Adrenal gland (tissue), 5 donors: ENCODE results near the gene FBXW8.

Experiments used
- POLR2A ChIP-seq, 2 donors: fragments of 450-650 bp; IDR thresholded peaks; one replicate each; pipeline ENCODE4 v1.6.1; 2017; ENCODE audit warnings: antibody characterized with exemption in 2 of 2, mild to moderate bottlenecking in 2 of 2, moderate library complexity in 1 of 2
- TF ChIP-seq, protein P1 (sequence below), 6 experiments: fragments of 450-650 bp in 4 of 6; fragments of 200-600 bp in 2 of 6; sonication (generic) in 1 of 6; IDR thresholded peaks; 1 replicate in 5 of 6; 2 replicates in 1 of 6; pipeline versions ENCODE4 v1.5.1 to v1.8.0; 2016 to 2021; ENCODE audit warnings: antibody characterized with exemption in 6 of 6, mild to moderate bottlenecking in 2 of 6, moderate library complexity in 1 of 6
- donor health status: DM: no; HTN: no; CAD: no.

DNA sequence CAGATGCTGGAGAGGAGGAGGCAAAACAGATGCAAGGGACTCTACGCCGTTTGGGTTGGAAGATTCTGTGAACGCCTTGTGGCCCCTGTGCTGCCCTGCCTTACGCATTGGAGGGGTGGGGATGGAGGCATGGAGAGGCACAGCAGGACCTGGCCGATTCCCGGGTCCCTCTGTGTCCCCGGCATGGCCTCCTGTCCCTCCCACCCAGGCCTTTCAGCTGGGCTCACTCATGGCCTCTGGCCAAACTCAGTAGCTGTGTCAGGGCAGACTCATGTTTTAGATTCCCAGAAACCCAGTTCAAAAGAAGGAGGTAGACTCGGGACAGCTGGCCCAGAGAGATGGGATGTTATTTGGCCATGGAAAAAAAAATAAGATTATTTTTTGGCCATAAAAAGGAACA lies 148.4 kb downstream of the FBXW8 start:
- no peak for TF ChIP-seq POLR2A (IDR thresholded peaks at IDR 0.05)
- TF ChIP-seq, protein P1, sequence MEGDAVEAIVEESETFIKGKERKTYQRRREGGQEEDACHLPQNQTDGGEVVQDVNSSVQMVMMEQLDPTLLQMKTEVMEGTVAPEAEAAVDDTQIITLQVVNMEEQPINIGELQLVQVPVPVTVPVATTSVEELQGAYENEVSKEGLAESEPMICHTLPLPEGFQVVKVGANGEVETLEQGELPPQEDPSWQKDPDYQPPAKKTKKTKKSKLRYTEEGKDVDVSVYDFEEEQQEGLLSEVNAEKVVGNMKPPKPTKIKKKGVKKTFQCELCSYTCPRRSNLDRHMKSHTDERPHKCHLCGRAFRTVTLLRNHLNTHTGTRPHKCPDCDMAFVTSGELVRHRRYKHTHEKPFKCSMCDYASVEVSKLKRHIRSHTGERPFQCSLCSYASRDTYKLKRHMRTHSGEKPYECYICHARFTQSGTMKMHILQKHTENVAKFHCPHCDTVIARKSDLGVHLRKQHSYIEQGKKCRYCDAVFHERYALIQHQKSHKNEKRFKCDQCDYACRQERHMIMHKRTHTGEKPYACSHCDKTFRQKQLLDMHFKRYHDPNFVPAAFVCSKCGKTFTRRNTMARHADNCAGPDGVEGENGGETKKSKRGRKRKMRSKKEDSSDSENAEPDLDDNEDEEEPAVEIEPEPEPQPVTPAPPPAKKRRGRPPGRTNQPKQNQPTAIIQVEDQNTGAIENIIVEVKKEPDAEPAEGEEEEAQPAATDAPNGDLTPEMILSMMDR (IDR thresholded peaks at IDR 0.05): no peak
